HT-29 (cell line): ENCODE measurements around the gene BABAM2. TPM values are rescaled to one million over a fixed set of nuclear protein-coding genes. Genes with fewer than 3 reads are reported as not detected.
"Not testable (repeated sequence)": the region's sequence is repeated elsewhere in the genome, so short reads cannot be mapped to it uniquely, and the experiment has no call there.

Source experiments
- DNase-seq: peaks from one replicate; pipeline ENCODE4 v3.0.0-alpha.2; 2015; ENCODE audit warnings: low spot score
- total RNA-seq: library from RNA; depleted of rRNA; stranded (reverse); fragments of >200 nt; shearing (Covaris generic); gene quantifications from 2 replicates; pipeline ENCODE4 v1.2.3, GENCODE V29; 2014

Gene BABAM2
- total RNA-seq, 1 experiment from 2014 or later, result 7.0 TPM

- no peak for DNase-seq
Observed at GRCh38 chr2:27976308-27976707, 85.8 kb downstream of the BABAM2 start.

DNA sequence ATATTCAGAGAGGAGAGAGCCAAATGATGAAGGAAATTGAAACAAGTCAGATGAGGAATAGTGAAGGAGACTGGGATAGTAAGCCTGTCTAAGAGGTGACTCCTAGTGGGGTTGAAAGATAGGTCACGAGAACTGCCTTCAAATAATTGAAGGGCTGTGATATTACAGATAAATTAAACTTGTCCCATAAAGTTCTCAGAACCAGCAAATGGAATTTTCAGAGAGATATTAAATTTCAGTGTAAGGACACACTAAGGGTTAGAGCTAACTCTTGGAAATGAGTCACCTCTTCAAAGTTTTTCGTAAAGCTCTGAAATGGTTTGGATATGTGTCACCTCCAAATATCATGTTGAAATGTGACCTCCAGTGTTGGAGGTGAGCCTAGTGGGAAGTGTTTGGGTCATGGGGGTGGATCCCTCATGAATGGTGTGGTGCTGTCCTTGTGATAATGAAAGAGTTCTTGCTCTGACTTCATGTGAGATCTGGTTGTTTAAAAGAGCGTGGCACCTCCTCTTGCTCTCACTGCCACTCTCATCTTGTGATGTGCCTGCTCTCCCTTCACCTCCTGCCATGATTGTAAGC lies 87.3 kb downstream of the BABAM2 start:
- DNase-seq, result no peak

- not testable (repeated sequence) for DNase-seq
Observed at GRCh38 chr2:27978761-27979160, 88.2 kb downstream of the BABAM2 start.

DNA sequence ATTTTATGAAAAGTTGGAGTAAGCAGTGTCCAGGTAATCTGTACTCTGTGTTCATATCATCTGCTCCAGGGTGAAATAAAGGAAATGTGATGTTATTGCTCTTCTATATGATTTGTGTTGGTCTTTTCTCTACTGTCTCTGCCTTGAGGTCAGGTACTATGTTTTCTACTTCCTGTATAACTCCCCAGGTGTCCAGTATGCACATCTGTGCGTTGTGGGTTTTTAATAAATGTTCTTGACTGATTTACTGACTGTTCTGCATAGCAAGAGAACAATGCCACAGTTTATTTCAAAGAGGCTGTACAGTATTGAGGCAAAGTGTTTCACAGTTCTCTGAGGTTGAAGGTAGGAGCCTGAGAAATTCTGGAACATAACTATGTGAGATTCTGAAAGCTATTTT lies 89.7 kb downstream of the BABAM2 start:
- no peak for DNase-seq

- no peak for DNase-seq
Observed at GRCh38 chr2:27984153-27984552, 93.6 kb downstream of the BABAM2 start.

DNA sequence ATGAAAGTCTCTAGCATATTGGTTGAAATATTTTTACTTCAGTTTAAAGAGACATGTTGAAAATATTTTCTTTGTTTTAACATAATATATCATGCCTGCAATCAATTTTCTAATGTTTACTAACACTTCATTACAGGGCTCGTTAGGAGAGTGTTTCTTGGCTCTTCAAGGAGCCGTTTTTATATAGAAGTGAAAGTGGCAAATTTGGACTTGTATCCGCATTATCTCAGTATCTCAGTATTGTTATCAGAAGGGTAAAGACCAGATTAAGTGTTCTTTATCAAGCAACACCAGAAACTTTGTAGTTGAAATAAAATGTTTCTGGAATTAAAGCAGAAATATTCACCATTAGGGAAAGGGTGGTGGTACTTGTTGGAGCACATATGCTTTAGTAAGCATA lies 97.8 kb downstream of the BABAM2 start:
- no peak for DNase-seq

GRCh38 chr2:27988718-27989117 lies 98.2 kb downstream of the BABAM2 start:
- no peak for DNase-seq

GRCh38 chr2:27989149-27989548 lies 98.6 kb downstream of the BABAM2 start:
- no peak for DNase-seq

DNA sequence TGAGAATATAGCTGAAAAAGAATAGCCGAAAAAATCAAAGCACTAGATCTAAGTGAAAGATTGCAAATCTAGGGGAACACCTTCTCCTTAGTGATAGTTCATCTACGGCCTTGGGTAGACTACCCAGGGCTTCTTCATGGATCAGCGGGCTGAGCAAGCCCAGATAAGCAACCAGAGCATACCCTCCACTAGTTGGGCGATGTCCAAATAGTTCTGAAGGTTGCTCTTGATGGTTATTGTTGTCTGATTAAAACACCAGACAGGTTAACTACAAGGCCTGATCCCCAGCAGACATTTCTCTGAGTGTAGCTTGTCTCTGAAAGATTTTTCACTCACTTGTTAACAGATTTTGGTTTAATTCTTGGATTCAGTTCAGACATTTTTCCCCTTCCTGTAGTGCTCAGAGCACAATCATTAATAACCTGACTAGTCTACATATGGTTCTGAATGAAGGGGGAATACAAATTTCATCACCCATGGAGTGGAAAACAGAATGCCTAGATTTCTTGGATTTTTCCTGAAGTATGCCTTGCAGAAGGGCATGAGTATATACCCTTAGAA lies 99.6 kb downstream of the BABAM2 start:
- no peak for DNase-seq

DNA sequence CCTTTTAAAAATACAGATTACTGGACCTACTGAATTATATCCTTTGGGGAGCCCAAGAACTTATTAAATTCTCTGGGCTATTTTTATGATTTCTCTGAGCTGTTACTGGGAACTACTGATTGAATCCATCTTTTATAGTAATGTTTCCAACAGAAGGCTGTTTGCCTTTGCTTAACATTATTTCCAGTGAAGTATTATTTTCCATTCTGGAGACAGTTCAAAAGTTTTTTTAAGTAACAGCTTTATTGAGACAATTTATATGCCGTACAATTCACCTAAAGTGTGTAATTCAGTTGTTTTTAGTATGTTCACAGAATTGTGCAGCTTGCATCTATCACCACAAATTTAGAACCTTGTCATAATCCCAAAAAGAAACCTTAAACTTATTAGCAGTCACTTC lies 100.6 kb downstream of the BABAM2 start:
- DNase-seq, result no peak

GRCh38 chr2:27992787-27993401 lies 102.4 kb downstream of the BABAM2 start:
- DNase-seq, result peak; percentile 33

- DNase-seq, result no peak
Observed at GRCh38 chr2:27993402-27993787, 102.9 kb downstream of the BABAM2 start.

DNA sequence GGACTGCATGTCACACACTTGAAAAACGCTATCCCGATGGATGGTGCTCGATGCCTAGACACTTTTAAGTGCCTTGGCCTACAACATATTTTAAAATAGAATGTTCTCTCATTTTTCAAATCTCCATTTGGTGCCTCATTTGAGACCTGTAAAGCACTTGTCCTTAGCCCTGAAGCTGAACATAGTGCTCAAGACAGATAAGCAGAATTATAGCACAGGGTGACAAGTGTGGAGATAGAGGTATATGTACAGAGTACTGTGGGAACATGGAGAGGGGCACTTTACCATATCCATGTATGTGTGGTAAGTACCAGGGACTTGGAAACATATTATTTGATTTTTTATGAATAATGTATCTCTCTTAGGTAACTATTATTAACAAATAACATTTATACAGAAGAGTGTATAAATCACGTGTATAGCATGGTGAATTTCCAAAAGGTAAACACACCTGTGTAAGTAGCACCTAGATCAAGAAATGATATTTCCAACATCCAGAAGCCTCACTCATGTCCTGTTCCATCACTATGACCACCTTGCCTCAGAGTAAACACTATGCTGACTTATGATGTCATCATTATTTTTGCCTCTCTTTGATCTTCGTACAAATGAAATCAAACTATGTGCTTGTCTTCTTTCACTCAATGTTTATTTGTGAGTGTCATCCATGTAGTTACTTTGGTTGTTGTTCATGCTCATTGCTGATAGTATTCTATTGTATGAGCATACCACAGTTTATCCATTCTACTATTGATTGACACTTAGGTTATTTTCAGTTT lies 103.6 kb downstream of the BABAM2 start:
- DNase-seq, result no peak

GRCh38 chr2:27996156-27996922 lies 105.8 kb downstream of the BABAM2 start:
- no peak for DNase-seq

- no peak for DNase-seq
Observed at GRCh38 chr2:28000287-28000686, 109.8 kb downstream of the BABAM2 start.

DNA sequence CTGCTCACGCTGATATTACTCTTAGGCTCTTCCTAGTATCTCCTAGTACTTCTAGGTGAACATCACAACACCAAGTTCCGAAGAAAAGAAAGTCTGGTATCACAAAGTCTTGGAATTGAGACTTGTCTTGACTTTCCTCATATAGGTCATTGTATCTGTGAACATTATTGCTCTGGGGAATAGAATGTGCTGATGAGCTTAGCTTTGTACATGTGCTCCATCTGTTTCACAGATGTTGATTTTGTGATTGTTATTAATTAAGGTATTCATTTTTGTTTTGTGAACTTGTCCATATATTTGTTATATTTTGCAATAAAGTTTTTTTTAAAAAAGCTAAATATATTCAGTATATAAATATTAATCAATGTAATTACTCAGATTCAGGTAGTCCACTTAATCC lies 111.7 kb downstream of the BABAM2 start:
- DNase-seq, result no peak

DNA sequence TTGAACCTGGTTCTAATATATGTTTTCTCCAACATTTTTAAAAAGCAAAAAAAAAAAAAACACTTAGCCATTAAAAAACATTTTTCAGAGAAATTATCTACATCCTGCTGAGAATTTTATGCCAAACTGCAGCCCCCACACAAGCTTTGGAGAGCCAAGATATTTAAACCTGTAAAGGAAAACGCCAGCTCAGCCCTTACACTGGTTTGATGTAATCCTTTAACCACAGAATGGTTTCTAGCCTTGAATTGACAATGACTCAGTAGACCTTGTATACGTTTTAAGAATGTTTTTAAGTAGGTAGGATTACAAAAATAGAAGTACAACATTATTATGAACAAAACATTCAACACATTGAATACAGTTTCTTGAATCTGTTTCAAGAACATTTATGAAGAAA lies 113.6 kb downstream of the BABAM2 start:
- DNase-seq, result no peak

GRCh38 chr2:28009732-28010131 lies 119.2 kb downstream of the BABAM2 start:
- no peak for DNase-seq

GRCh38 chr2:28011322-28011737 lies 120.8 kb downstream of the BABAM2 start:
- DNase-seq, result no peak

DNA sequence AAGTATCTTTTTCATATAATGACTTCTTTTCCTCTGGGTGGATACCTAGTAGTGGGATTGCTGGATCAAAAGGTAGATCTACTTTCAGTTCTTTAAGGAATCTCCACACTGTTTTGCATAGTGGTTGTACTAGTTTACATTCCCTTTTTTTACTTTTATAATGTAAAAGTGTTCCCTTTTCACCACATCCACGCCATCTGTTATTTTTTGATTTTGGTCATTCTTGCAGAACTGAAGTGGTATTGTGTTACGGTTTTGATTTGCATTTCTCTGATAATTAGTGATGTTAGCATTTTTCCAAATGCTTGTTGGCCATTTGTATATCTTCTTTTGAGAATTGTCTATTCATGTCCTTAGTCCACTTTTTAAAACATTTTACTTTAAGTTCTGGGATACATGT lies 127.9 kb downstream of the BABAM2 start:
- not testable (repeated sequence) for DNase-seq

DNA sequence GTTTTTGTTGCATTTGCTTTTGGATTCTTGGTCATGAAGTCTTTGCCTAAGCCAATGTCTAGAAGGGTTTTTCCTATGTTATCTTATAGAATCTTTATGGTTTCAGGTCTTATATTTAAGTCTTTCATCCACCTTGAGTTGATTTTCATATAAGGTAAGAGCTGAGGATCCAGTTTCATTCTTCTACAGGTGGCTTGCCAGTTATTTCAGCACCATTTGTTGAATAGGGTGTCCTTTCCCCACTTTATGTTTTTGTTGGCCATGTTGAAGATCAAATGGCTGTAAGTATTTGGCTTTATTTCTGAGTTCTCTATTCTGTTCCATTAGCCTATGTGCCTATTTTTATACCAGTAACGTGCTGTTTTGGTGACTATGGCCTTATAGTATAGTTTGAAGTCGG lies 129.0 kb downstream of the BABAM2 start:
- DNase-seq, result not testable (repeated sequence)

- no peak for DNase-seq
Observed at GRCh38 chr2:28021898-28022297, 131.4 kb downstream of the BABAM2 start.
